ENCODE measurements around the gene PCDHA13.
"Not testable (repeated sequence)": the region's sequence is repeated elsewhere in the genome, so short reads cannot be mapped to it uniquely, and the experiment has no call there.

Gene PCDHA13

GRCh38 chr5:140881889-140882590, at the start of gene PCDHA13:
PCDHA13 (plus strand) TSS chr5:140882124; CDS start chr5:140882269, 145 bp downstream.
- Mint-ChIP-seq H3K4me1 (no peaks in the 10 kb centered on the region), H3K27me3 (ENCODE audit: low read depth) (no peaks in the 10 kb centered on the region), H3K4me3 (no peak within 1 kb of the TSS), H3K27ac (no peak within 1 kb of the TSS), H3K36me3 (ENCODE audit: low read depth) (peaks cover 86% of the 10 kb centered on the region), H3K9me3 (peaks cover 56% of the 10 kb centered on the region)
- TF ChIP-seq CTCF (IDR thresholded peaks at IDR 0.05; ENCODE audit: unreplicated experiment in 3 of 3): no peak

GRCh38 chr5:140833993-140834392, 47.9 kb upstream of the PCDHA13 start, which contains the start of gene PCDHA7:
PCDHA7 (plus strand) TSS chr5:140834269; CDS start chr5:140834384, 115 bp downstream.
- Mint-ChIP-seq H3K27ac (no peak within 1 kb of the TSS), H3K9me3 (peaks cover 53% of the 10 kb centered on the region), H3K36me3 (ENCODE audit: low read depth) (peaks cover 85% of the 10 kb centered on the region), H3K4me1 (no peaks in the 10 kb centered on the region), H3K4me3 (no peak within 1 kb of the TSS), H3K27me3 (ENCODE audit: low read depth) (no peaks in the 10 kb centered on the region)
- no peak for TF ChIP-seq CTCF (IDR thresholded peaks at IDR 0.05; ENCODE audit: unreplicated experiment in 3 of 3)

- not testable (repeated sequence) for H3K27ac Mint-ChIP-seq; H3K4me1 Mint-ChIP-seq; H3K27me3 Mint-ChIP-seq (ENCODE audit: low read depth); H3K4me3 Mint-ChIP-seq
- Mint-ChIP-seq H3K9me3 (peaks cover 52% of the 10 kb centered on the region), H3K36me3 (ENCODE audit: low read depth) (peaks cover 84% of the 10 kb centered on the region)
Measured at GRCh38 chr5:140834439-140835008, 47.4 kb upstream of the PCDHA13 start.

- H3K27me3 Mint-ChIP-seq (ENCODE audit: low read depth): no peaks in the 10 kb centered on the region
- no peak overlapping the region for H3K4me3 Mint-ChIP-seq
- peaks cover 89% of the 10 kb centered on the region for H3K36me3 Mint-ChIP-seq (ENCODE audit: low read depth)
- H3K4me1 Mint-ChIP-seq: no peaks in the 10 kb centered on the region
- H3K27ac Mint-ChIP-seq: no peak overlapping the region
- H3K9me3 Mint-ChIP-seq: peaks cover 61% of the 10 kb centered on the region
- TF ChIP-seq CTCF (IDR thresholded peaks at IDR 0.05; ENCODE audit: unreplicated experiment in 3 of 3): no peak
Measured at GRCh38 chr5:140835622-140836510, 46.1 kb upstream of the PCDHA13 start.

- no peak within 1 kb of the TSS for H3K4me3 Mint-ChIP-seq
- H3K9me3 Mint-ChIP-seq: peaks cover 48% of the 10 kb centered on the region
- H3K27ac Mint-ChIP-seq: no peak within 1 kb of the TSS
- no peaks in the 10 kb centered on the region for H3K27me3 Mint-ChIP-seq (ENCODE audit: low read depth)
- TF ChIP-seq CTCF (IDR thresholded peaks at IDR 0.05; ENCODE audit: unreplicated experiment in 3 of 3): no peak
- peaks cover 84% of the 10 kb centered on the region for H3K36me3 Mint-ChIP-seq (ENCODE audit: low read depth)
- no peaks in the 10 kb centered on the region for H3K4me1 Mint-ChIP-seq
Measured at GRCh38 chr5:140840978-140841962, 40.7 kb upstream of the PCDHA13 start, which contains the start of gene PCDHA8. PCDHA8 (plus strand) TSS chr5:140841187; CDS start chr5:140841322, 135 bp downstream.
